PC-9 (cell line): ENCODE data around the gene THUMPD3.

ENCODE experiments used
- EZH2 ChIP-seq: fragments of 200-600 bp; sonication (generic); IDR thresholded peaks from 2 replicates; pipeline ENCODE4 v1.8.0; 2017; ENCODE audit warnings: antibody characterized with exemption, low read depth
- TF ChIP-seq, protein P1 (sequence below): fragments of 200-600 bp; sonication (generic); conservative IDR thresholded peaks from 2 replicates; pipeline ENCODE4 v1.6.1; 2017; ENCODE audit warnings: mixed run types, antibody characterized with exemption, mild to moderate bottlenecking, moderate library complexity

DNA sequence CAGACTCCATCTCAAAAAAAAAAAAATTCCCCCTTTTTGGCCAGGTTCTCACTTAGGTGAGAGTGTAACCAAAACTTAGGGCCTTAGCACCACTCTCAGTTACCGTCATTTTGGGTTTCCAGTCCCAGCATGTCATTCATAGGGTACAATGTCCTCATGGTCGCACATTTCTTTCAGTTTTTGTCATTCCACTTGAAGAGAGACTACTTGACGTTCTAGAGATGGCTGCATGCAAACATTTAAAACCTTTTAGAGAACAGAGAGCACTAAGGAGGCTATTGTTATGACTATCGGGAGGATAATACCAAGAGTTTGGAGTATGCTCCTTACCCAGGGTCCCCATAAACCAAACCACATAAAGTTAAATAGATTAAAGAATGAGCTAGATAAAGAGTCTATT is 37.9 kb upstream of the THUMPD3 start:
- TF ChIP-seq, protein P1, sequence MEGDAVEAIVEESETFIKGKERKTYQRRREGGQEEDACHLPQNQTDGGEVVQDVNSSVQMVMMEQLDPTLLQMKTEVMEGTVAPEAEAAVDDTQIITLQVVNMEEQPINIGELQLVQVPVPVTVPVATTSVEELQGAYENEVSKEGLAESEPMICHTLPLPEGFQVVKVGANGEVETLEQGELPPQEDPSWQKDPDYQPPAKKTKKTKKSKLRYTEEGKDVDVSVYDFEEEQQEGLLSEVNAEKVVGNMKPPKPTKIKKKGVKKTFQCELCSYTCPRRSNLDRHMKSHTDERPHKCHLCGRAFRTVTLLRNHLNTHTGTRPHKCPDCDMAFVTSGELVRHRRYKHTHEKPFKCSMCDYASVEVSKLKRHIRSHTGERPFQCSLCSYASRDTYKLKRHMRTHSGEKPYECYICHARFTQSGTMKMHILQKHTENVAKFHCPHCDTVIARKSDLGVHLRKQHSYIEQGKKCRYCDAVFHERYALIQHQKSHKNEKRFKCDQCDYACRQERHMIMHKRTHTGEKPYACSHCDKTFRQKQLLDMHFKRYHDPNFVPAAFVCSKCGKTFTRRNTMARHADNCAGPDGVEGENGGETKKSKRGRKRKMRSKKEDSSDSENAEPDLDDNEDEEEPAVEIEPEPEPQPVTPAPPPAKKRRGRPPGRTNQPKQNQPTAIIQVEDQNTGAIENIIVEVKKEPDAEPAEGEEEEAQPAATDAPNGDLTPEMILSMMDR = no peak
- TF ChIP-seq EZH2 = no peak
